NCI-H1436 (cell line): Measurements from ENCODE around the gene FBRS.
A peak's percentile ranks its signal among the peaks of the same experiment; 100 is the strongest.
"Not testable (repeated sequence)": the region's sequence is repeated elsewhere in the genome, so short reads cannot be mapped to it uniquely, and the experiment has no call there.

ENCODE experiments used
- DNase-seq: peaks from one replicate; lab custom pipeline; 2025; lab: John Stamatoyannopoulos, UW

Gene FBRS

GRCh38 chr16:30665155-30665829, 7.1 kb downstream of the FBRS start:
- no peak for DNase-seq

DNA sequence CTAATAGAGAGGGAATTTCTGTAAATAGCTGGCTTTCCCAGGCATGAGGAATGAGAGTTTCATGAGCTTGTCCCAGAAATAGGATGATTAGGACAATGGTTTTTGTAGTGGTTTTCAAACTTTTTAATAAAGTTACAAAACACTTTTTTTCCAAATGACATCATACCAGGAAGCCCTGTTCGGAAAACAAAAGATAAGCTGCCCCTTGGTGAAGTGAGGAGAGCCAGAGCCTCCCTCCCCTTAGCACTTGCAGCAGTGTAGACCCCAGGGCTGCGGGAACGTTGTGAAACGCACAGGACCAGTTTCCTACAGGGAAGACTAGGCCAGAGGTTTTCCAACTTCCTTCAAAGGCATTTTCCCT, 7.6 kb downstream of the FBRS start:
- no peak for DNase-seq

GRCh38 chr16:30666681-30667080, 8.4 kb downstream of the FBRS start:
- no peak for DNase-seq

DNA sequence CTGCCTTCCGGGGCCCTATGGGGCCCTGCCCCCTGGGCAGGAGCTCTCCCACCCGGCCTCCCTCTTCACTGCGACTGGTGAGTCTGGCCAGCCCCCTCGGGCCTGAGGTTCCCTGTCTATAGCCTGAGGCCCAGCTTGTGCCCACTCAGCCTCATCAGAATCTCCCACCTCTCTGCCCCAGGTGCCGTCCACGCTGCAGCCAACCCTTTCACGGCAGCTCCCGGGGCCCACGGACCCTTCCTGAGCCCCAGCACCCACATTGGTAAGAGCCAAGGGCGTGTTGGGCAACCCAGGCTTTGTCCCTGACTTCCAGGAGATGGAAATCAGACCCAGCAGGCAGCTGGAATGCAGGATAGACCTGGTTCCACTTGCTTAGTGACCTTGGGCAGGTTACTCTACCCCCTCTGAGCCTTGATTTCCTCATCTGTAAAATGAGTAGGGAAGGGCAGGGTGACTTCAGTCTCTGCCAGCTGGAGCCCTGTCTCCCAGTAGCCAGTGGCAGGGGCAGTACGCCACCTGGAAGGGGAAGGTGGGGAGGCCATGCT, 9.2 kb downstream of the FBRS start:
- DNase-seq = no peak

DNA sequence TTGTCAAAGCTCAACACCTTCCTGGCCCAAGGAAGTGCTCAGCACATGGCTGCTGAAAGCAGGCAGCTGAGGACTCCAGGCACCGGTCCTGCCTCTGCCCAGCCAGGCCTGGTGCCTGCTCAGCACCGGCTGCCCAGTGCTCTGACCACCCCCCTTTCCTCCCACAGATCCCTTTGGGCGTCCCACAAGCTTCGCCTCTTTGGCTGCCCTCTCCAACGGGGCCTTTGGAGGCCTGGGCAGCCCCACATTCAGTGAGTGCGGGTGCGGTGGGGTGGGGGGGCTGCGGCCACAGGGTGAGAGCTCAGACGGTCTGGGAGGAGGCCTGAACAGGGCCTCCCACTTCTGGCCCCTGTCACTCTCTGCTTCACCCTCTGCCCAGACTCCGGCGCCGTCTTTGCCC, 10.2 kb downstream of the FBRS start:
- no peak for DNase-seq

GRCh38 chr16:30669026-30669902, 11.0 kb downstream of the FBRS start:
- no peak for DNase-seq

DNA sequence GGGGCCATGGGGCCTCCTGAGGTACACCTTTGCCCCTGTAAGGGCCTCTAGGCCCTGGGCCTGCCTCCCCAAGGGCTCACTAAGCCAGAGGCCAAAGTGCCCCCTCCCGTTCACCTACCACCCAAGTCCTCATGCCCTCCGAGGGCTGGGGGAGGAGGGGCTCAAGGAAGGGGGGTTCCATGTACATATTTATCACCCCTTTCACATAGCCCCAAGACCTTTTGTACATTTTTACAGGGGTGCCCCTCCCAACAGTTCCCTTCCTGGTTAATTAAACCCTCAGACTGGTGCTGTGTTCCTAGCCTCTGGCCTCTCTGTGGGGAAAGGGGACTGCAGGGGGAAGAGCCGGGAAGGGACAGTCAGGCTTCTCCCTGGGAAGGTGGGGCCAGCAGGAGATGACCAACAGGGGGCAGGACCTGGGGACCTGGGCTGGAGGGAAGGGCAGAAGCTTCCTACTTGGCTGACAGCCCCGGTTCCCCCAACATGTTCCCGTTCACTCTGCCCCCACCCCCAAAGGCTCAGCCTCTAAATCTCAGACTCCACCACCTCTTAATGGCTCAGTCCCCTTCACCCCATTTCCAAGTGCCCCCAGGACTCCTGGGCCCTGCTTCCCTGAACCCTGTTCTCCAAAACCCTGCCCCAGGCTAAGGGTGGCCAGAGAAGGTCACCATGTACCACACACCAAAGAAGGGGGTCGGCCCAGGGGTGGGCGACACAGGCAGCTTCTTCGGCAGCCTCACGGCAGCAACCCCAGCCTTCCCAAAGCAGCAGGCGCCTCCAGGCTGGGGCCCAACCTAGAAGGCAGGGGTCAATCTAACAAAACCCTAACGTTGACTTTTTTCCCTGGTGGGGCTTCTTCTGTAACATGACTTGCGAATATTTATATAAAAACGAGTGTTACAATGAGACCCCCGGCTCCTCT, 11.9 kb downstream of the FBRS start:
- no peak for DNase-seq

DNA sequence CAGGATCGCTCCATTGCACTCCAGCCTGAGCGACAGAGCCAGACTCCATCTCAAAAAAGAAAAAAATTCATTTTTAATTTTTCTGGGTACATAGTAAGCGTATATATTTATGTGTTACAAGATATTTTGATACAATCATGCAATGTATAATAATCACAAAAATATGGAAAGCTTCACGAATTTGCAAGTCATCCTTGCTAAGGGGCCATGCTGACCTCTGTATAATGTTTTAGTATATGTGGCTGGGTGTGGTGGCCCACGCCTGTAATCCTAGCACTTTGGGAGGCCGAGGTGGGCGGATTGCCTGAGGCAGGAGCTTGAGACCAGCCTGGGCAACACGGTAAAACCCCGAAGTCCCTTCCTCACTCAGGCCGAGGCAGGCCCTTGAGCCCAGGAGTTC, 16.9 kb downstream of the FBRS start:
- DNase-seq = no peak

- no peak for DNase-seq
These were observed 19.8 kb downstream of the FBRS start for GRCh38 chr16:30677931-30678585.

- DNase-seq = no peak
These were observed 20.3 kb downstream of the FBRS start for GRCh38 chr16:30678586-30678970.

GRCh38 chr16:30680326-30680725, 22.1 kb downstream of the FBRS start:
- no peak for DNase-seq

DNA sequence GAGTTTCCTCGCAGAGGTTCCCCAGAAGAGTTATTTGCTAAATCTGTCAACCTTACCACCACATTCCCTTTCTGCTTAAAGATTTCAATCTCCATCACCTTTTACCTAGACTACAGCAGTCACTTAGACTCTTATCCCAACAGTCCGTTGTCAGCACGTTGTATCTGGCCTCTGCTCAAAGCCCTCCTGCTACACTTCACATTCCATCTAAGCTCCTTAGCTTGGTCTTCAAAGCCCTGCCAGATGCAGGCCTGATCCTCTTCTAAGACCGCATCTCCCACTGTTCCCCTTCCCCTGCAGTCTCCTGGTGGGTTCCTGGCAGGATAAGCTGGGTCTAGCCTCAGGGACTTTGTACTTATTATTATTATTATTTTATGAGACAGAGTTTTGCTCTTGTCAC, 30.5 kb downstream of the FBRS start:
- DNase-seq = no peak

DNA sequence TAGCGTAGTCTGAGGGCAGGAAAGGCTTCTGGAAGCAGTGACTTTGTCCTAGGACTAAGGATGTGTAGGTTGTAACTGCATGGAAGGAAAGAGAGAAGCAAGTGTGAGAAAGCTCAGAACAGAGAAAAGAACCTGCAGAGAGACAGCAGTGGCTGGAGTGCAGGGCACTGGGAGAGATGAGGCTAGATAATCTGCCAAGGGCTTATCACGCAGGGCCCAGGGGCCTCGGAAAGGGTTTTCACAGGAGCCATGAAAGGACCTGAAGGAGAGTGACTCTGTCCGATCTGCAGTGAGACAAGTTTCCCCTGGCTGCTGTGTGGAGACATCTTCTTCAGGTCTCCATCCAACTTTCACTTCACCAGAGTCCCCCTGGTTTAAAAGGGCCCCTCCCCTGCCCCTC, 33.7 kb downstream of the FBRS start:
- no peak for DNase-seq

DNA sequence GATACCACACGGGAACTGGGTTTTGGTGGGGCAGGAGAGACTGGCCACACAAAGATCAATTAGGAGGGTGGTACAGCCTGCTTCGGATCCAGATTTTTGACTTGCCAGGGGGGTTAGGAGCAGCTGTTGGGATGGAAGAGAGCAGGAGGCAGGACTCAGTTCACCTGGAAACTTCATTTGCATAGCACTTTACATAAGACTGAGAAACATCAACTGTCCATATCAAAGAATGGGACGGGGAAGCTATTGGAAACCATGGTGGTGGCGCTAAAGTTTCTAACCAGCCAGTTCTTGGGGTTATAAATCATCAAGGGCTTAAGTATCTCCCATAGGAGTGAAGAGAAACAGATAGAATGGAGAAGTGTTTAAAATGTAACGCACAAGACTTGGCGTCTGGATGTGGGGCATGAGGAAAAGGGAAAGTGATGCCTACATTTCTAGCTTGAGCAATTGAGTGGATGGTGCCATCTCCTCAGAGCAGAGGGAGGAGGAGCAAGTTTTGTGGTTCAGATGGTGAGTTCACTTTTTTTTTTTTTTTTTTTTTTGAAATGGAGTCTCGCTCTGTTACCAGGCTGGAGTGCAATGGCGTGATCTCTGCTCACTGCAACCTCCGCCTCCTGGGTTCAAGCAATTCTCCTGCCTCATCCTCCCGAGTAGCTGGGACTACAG, 34.3 kb downstream of the FBRS start:
- no peak for DNase-seq

DNA sequence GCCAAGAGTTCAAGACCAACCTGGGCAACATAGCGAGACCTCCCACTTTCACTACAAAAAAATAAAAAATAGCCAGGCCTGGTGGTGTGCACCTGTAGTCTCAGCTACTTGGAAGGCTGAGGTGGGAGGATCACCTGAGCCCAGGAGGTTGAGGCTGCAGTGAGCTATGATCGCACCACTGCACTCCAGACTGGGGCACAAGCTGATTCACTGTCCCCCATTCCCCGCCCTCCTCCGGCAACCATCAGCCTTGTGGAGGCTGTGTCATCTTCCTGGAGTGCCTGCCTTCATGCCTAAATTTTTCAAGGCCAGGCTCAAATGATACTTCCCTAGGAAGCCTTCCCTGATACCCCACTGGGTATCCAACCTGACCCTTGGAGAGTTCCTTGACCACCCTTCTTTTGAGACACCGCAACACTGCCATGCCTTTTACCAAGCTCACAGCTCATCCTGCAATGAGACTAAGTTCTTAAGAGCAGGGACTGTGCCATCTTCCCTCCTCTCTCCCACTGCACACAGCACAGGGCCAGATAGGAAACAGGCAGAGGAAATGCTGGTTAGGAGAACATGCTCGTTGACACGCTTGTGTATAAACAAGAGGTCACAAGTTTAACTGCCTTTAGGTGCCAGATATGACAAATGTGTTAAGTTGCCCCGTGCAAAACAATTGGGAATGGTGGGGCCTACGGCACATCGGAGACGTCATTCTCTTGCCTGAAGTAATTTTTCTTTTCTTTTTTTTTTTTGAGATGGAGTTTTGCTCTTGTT, 36.9 kb downstream of the FBRS start:
- DNase-seq = no peak

DNA sequence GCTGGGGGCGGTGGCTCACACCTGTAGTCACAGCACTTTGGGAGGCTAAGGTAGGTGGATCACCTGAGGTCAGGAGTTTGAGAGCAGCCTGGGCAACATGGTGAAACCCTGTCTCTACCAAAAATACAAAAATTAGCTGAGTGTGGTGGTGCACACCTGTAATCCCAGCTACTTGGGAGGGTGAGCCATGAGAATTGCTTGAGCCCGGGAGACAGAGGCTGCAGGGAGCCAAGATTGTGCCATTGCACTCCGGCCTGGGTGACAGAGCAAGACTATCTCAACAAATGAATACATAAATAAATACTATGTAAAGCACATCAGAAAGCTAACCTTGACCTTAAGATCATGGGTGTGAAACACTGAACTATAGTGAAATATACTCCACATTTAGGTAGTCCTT, 38.4 kb downstream of the FBRS start:
- not testable (repeated sequence) for DNase-seq

DNA sequence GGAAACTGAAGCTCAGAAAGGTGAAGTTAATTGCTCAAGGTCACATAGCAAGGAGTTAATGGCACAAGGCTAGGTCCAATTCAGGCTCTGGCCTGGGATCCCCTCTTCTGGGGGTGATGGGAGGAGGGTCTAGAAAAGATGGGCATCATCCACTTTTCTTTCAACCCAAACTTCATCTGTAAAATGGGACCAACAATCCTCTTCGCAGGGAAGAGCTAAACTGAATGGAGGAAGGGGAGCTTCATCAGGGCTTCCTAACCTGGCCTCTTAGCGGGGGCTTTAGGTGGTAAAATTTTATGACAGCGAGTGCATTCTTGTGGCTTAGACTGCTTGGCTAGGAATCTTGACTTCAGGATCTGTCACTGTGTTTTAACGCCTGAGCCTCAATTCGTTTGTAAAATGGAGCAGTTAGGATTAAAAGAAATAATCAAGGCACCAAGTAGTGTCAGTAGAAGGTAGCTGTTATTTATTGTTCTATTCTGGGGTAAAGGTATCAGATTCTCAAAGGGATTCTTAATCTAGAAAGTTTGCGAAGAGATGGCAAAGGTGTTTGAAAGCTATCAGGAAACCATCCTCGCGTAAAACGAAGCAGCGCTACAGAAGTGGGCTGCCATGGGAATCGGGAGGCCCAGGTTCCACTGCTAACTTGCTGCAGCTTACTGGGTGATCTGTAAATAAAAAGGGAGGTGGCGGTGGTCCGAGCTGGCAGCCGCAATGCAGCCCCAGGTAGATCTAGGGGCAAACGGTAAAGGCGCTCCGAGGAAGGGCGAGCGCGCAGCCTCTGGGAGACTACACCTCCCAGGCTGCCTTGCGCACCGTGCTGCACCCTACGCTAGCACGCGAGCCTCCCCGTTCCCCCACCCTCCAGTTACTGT, 39.3 kb downstream of the FBRS start:
- no peak for DNase-seq

GRCh38 chr16:30698139-30698815, 40.0 kb downstream of the FBRS start:
- DNase-seq = peak; percentile 96
